Body of pancreas (tissue), 4 donors: Measurements from ENCODE around the gene IRAG1. TPM values are rescaled to one million over a fixed set of nuclear protein-coding genes. Genes with fewer than 3 reads are reported as not detected.

Experiments
- ATAC-seq: fragments of 150-250 bp; one replicate; pipeline ENCODE4 v1.9.1; 2016
- DNase-seq, 4 donors: peaks; one replicate each; pipeline ENCODE4 v3.0.0-alpha.2; 2019
- H3K27ac ChIP-seq, 4 donors: fragments of 200-600 bp; sonication (generic); 1 replicate in 3 of 4; 2 replicates in 1 of 4; pipeline versions ENCODE4 v1.5.1 to v1.6.1; 2016 to 2019; ENCODE audit warnings: mild to moderate bottlenecking in 1 of 4, mixed read lengths in 1 of 4, moderate library complexity in 1 of 4
- H3K27me3 ChIP-seq, 2 donors: fragments of 200-600 bp; sonication (generic); one replicate each; pipeline ENCODE4 v1.6.0; 2016; ENCODE audit warnings: mild to moderate bottlenecking in 1 of 2
- H3K36me3 ChIP-seq, 2 donors: fragments of 200-600 bp; sonication (generic); replicated peaks in 1 of 2; 2 replicates each; pipeline ENCODE4 v1.5.1; 2016; ENCODE audit warnings: low read depth in 2 of 2; ENCODE audit not compliant: insufficient read depth in 1 of 2
- H3K4me1 ChIP-seq: fragments of 200-600 bp; sonication (generic); one replicate; pipeline ENCODE4 v1.6.0; 2016
- H3K4me3 ChIP-seq, 2 donors: fragments of 200-600 bp; sonication (generic); 1 replicate in 1 of 2; 2 replicates in 1 of 2; pipeline ENCODE4 v1.5.1; 2016 to 2019
- H3K9me3 ChIP-seq, 3 donors: fragments of 200-600 bp; sonication (generic); 1 replicate in 2 of 3; 2 replicates in 1 of 3; pipeline ENCODE4 v1.5.1; 2016
- POLR2A ChIP-seq, 3 donors: fragments of 450-650 bp; IDR thresholded peaks; one replicate each; pipeline ENCODE4 v1.6.1; 2016; ENCODE audit warnings: antibody characterized with exemption in 3 of 3, mild to moderate bottlenecking in 2 of 3
- WGBS, 2 donors: methylation state at CpG; one replicate each; pipeline ENCODE4 v1.1.5; 2017; 5-methylcytosine and 5-hydroxymethylcytosine counted together
- intact Hi-C: fragments of 100-400 bp; cut with DNase I; formaldehyde crosslinking; loops from one replicate; pipeline ENCODE4 v1.15.1; 2023
- total RNA-seq, 2 donors: library from RNA; depleted of rRNA; stranded (reverse); fragments of >200 nt; gene quantifications; one replicate each; pipeline ENCODE4 v1.1.0, GENCODE V29; 2016
- TF ChIP-seq, protein P1 (sequence below), 7 experiments: fragments of 450-650 bp in 4 of 7; fragments of 200-600 bp in 3 of 7; sonication (generic) in 3 of 7; IDR thresholded peaks; one replicate each; pipeline ENCODE4 v1.5.1; 2016 to 2019; ENCODE audit warnings: antibody characterized with exemption in 7 of 7

Gene IRAG1
- total RNA-seq, 2 donors from 2014 or later, result 1.6 to 10.1 TPM

DNA sequence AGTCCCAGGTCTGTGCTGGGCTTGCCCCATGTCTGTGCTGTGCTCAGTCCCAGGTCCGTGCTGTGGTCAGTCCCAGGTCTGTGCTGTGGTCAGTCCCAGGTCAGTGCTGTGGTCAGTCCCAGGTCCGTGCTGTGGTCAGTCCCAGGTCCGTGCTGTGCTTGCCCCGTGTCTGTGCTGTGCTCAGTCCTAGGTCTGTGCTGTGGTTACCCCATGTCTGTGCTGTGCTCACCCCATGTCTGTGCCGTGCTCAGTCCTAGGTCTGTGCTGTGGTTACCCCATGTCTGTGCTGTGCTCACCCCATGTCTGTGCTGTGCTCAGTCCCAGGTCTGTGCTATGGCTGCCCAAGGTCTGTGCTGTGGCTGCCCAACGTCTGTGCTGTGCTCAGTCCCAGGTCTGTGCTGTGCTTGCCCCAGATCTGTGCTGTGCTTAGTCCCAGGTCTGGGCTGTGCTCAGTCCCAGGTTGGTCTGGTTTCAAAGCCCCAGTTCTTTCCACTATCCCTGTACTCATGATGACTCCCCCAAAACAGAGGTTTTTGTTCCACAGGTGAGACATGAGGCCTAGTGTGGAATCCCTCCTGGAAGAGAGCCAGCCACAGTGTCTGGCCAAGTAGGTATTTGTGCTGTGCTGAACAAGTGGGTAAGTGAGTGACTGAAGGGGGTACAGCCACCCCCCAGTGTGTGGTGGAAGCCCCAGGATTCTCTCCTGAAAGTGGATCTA lies 34.8 kb downstream of the IRAG1 start:
- 57 to 80% methylated on average over 1 to 6 of the region's 6 CpGs for WGBS, 2 donors
- no peak overlapping the region for H3K27ac ChIP-seq
- intact Hi-C loops, result loop anchor here (10.0 kb wide), 1 partner anchor 254 kb away; no protein-coding TSS in a partner anchor
- H3K4me3 ChIP-seq, result no peak overlapping the region
- H3K4me1 ChIP-seq, result peaks cover 5% of the 10 kb centered on the region
- H3K9me3 ChIP-seq, result no peaks in the 10 kb centered on the region
- no peak for DNase-seq
- H3K27me3 ChIP-seq, result no peaks in the 10 kb centered on the region
- ATAC-seq, result no peak
- TF ChIP-seq POLR2A (IDR thresholded peaks at IDR 0.05), result no peak
- TF ChIP-seq, protein P1, sequence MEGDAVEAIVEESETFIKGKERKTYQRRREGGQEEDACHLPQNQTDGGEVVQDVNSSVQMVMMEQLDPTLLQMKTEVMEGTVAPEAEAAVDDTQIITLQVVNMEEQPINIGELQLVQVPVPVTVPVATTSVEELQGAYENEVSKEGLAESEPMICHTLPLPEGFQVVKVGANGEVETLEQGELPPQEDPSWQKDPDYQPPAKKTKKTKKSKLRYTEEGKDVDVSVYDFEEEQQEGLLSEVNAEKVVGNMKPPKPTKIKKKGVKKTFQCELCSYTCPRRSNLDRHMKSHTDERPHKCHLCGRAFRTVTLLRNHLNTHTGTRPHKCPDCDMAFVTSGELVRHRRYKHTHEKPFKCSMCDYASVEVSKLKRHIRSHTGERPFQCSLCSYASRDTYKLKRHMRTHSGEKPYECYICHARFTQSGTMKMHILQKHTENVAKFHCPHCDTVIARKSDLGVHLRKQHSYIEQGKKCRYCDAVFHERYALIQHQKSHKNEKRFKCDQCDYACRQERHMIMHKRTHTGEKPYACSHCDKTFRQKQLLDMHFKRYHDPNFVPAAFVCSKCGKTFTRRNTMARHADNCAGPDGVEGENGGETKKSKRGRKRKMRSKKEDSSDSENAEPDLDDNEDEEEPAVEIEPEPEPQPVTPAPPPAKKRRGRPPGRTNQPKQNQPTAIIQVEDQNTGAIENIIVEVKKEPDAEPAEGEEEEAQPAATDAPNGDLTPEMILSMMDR (IDR thresholded peaks at IDR 0.05), result no peak
- H3K36me3 ChIP-seq, result no peaks in the 10 kb centered on the region

DNA sequence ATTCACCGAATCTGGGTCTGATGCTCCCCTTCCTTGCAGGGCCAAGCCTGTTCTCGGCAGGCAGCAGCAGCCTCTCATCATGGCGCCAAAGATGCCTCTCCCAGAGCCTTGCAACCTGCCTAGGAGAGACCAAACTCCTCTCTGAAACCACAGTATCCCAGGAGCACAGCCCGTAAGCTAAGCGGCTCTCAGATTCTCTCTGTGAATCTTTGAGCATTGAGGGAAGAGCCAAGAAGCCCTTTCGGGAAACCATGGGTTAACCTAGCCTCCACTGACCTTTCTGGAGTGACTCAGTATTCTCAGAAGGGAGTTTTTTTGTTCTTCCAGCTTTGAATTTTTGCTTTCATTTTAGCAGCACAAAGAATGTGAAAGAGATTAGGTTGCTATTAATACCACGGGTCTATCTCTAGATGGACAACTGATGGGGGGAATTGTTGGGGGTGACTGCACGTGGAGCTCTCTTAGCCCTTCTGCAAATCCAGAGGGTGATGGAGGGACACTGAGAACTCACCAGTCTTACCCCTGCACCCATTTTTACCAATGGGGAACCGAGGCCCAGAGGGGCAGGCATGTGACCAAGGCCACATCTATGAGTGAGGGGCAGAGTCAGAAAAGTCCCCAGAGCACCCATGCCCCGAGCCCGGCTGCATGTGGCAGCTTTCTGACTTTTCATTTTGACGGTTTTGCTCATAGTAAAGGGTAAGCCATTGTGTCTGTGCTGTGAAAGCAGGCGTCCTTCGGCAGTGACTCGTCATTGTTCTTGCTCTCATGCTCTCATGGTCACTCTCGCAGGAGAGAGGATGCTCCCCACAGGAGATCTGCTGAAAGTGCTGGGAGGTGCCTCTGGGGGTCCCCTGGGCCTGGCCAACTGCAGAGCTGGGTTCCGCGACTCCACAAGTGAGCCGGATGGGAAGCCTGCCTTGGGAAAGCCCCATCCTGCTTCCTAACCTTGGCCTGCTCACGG lies 36.0 kb downstream of the IRAG1 start:
- no peak for TF ChIP-seq POLR2A (IDR thresholded peaks at IDR 0.05)
- TF ChIP-seq, protein P1 (IDR thresholded peaks at IDR 0.05), result no peak
- intact Hi-C loops, result loop anchor here (10.0 kb wide), 1 partner anchor 253 kb away; no protein-coding TSS in a partner anchor
- no peaks in the 10 kb centered on the region for H3K9me3 ChIP-seq
- H3K27me3 ChIP-seq, result no peaks in the 10 kb centered on the region
- H3K4me1 ChIP-seq, result peaks cover 5% of the 10 kb centered on the region
- no peak overlapping the region for H3K4me3 ChIP-seq
- ATAC-seq (no peak), DNase-seq (no peak)
- 51 to 55% methylated on average over 19 to 20 of the region's 20 CpGs for WGBS, 2 donors
- H3K36me3 ChIP-seq, result no peaks in the 10 kb centered on the region
- no peak overlapping the region for H3K27ac ChIP-seq

DNA sequence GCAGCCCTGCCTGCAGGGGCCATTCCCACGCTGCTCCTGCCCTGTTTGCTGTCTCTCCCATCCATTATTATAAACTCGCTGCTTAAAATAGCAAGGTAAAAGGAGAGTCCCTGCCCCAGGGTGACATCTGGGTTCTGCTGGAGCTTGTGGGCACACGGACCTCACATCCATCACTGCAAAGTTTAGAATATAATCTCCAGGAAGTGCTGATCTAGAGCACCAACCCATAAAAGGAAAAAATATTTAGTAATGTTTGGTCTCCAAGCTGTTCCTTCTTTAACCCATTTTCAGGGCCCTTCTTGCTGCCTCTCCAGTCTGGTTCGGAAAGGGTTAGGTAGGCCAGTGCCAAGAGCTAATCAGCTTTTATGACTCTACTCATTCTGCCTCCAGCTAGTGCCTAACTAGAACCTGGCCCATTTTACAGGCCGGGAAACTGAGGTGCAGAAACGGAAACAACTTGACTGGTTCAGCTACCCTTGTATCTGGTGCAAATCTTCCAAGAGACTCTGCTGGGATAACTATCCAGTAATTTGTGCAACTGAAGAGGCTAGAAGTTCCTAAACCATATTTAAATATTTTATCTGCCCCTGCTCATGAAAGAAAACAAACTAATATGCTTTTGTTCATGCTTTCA lies 37.5 kb downstream of the IRAG1 start:
- intact Hi-C loops, result loop anchor here (10.0 kb wide), 1 partner anchor 251 kb away; no protein-coding TSS in a partner anchor
- no peaks in the 10 kb centered on the region for H3K36me3 ChIP-seq
- no peaks in the 10 kb centered on the region for H3K27me3 ChIP-seq
- no peak overlapping the region for H3K27ac ChIP-seq
- TF ChIP-seq, protein P1 (IDR thresholded peaks at IDR 0.05), result no peak
- no peak for TF ChIP-seq POLR2A (IDR thresholded peaks at IDR 0.05)
- H3K4me1 ChIP-seq, result peaks cover 5% of the 10 kb centered on the region
- 56 to 58% methylated on average over 6 of the region's 6 CpGs for WGBS, 2 donors
- DNase-seq, result no peak
- no peak for ATAC-seq
- H3K9me3 ChIP-seq, result no peaks in the 10 kb centered on the region
- no peak overlapping the region for H3K4me3 ChIP-seq

GRCh38 chr11:10655227-10655626 lies 38.3 kb downstream of the IRAG1 start:
- H3K27me3 ChIP-seq, result no peaks in the 10 kb centered on the region
- H3K27ac ChIP-seq, result no peak overlapping the region
- intact Hi-C loops, result loop anchor here (10.0 kb wide), 1 partner anchor 250 kb away; no protein-coding TSS in a partner anchor
- DNase-seq (no peak), ATAC-seq (no peak)
- H3K9me3 ChIP-seq, result no peaks in the 10 kb centered on the region
- peaks cover 5% of the 10 kb centered on the region for H3K4me1 ChIP-seq
- no peaks in the 10 kb centered on the region for H3K36me3 ChIP-seq
- TF ChIP-seq POLR2A (IDR thresholded peaks at IDR 0.05), result no peak
- TF ChIP-seq, protein P1 (IDR thresholded peaks at IDR 0.05), result no peak
- 45 to 52% methylated on average over 4 of the region's 4 CpGs for WGBS, 2 donors
- no peak overlapping the region for H3K4me3 ChIP-seq
